HT1080 (cell line): ENCODE results near the gene OR7A10. TPM values are rescaled to one million over a fixed set of nuclear protein-coding genes. Genes with fewer than 3 reads are reported as not detected.

ENCODE experiments used
- DNase-seq: peaks from one replicate; pipeline ENCODE4 v3.0.0-alpha.2; 2015; ENCODE audit warnings: low read depth
- polyA plus RNA-seq, 2 experiments: library from polyadenylated mRNA; depleted of rRNA; stranded (reverse); fragments of >200 nt; gene quantifications; 2 replicates each; pipeline ENCODE4 v1.2.3, GENCODE V29; 2015
- total RNA-seq: library from RNA; depleted of rRNA; stranded (reverse); fragments of >200 nt; shearing (Covaris generic); gene quantifications from 2 replicates; pipeline ENCODE4 v1.2.3, GENCODE V29; 2014; rRNA removed

OR7A10 gene
- not detected in 2 replicates for total RNA-seq
- not detected in 2 replicates for polyA plus RNA-seq (2015; cell fraction: cytosol; rRNA removed)
- polyA plus RNA-seq (2015; cell fraction: nucleus; rRNA removed): not detected in 2 replicates

DNA sequence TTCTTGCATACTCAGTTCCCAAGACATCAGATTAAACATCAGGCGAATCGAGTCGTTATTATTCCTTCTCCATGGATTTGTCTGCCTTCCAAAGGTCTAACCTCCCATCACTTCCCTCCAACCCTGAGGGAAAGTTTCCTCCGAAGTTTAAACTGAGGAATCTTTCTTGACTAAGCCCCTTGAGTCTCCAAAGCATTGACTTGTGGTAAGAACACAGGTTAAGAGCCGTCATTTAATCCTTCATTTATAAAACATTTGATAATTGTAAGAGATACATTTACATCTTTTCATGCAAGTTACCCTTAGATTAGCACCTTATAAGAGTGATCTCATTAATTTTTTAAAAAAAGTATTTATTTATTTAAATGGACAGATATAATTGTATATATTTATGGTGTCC lies at the start of gene OR7A10:
TSS of gene OR7A10 (minus strand) at position 101 of the 400 bp plus-strand sequence. CDS start 7,045 bp downstream, outside the sequence.
- no peak for DNase-seq

DNA sequence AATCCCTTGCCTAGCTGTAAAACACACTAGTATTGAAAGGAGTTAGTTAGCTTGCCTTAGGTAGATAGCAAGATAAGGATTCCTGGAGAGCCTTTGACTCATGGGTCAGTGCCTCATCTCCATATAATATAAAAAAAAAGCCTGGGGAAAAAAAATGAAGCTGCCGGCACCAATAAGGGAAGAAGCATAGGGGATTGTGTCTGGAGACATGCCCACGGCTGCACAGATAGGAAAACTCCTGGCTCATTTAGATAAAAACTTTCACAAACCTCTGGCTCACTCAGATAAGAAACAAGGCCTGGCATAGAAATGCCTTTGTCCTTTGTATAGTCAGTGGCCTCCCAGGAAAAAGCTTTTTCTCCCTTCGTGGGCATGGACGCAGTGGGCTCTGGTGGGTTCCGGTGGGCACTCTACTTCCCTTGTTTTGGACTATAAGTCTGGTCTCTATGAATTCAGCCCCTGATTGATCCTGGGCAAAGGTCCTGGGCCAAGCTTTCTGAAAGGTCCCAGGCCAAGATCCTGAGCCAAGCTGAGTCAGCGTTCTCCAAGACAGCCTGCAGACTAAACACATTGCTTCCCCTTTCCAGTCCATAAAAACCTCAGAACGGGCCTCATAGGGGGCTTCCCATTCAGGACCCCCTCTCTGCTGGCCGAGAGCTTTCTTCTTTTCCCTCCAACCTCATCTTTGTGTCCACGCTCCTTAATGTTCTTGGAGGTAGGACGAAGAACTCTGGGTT lies 42.1 kb upstream of the OR7A10 start:
- DNase-seq: no peak

DNA sequence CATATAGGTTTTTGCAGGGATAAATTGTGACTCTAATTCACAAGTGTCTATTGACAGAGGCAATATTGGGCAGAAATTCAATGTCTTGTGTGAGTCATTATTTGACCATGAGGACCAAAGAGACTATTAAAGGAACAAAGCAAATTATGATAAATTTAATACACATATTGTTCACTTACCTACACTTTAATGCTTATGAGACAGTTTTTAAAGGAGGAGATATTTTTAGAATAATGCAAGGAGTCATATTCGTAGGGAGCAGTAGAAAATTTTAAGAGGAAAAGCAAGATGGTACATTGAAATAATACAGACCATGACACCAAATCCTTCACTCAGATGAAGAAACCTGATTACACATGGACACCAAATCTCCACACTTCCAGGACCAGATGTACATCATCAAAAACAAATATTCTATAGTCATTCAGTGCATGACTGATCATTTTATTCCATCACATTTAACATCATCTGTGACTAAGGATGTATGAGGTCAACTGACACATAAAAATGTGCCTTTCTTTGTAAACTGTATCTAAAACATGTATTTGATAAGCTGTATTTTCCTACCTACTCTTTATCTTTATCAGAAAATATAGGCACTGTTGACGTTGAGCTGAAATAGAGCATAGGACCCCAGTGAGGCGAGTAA lies 41.4 kb upstream of the OR7A10 start:
- no peak for DNase-seq

DNA sequence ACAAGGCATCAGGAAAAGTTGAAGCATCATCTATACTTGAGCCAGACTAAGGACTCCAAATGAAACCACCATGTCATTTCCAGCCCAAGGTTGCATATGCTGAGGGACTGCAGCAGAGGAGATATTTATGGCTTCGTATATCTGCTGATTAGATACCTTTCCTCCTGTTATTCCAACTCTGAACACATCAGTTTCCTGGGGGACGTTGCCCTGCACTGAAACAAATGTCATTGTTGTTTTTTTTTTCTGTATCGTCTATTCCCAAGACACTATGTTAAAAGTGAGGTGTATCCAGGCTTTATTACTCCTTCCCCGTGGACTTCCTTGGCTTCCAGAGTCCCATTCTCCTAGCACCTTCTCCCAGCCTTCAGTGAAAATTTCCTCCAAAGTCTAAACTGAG lies 37.3 kb upstream of the OR7A10 start, which contains the start of gene OR7A17:
TSS of gene OR7A17 (minus strand) at position 101 of the 400 bp plus-strand sequence. CDS start 4,777 bp downstream, outside the sequence.
- no peak for DNase-seq

DNA sequence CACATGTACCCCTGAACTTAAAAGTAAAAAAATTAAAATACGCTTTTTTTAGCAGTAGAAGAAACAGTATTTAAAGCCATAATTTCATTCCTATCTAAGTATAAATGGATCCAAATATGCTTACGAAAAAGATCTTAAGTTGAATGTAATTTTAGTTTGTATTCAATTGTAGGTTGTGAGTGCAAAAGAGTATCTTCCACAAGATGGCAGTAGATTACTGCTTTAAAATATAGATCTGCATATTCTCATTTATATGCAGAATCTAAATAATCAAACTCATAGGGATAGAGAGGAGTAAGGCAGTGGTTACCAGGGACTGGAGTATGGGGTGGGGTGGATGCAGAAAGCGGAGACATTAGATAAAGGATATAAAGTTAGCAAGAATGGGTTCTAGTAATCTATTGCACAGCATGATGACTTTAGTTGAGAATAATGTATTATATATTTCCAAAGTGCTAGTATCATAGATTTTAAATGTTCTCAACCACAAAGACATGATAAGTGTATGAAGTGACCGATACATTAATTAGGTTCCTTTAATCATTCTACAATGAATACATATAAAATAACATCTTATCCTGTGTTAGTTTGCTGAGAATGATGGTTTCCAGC lies 23.0 kb upstream of the OR7A10 start:
- peak; percentile 7 for DNase-seq

DNA sequence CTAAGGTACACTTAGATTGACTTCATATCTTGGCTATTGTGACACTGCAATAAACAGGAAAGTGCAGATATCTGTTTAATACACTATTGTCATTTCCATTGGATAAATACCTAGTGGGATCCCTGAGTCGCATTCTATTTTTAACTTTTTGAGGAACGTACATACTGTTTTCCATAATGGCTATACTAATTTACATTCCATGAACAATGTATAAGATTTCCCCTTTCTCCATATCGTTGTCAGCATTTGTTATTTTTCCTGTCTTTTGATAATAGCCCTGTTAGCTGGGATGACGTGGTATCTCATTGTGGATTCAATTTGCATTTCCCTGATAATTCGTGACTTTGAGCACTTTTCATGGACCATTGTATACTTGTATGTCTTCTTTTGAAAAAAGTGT lies 19.8 kb upstream of the OR7A10 start:
- DNase-seq: no peak

DNA sequence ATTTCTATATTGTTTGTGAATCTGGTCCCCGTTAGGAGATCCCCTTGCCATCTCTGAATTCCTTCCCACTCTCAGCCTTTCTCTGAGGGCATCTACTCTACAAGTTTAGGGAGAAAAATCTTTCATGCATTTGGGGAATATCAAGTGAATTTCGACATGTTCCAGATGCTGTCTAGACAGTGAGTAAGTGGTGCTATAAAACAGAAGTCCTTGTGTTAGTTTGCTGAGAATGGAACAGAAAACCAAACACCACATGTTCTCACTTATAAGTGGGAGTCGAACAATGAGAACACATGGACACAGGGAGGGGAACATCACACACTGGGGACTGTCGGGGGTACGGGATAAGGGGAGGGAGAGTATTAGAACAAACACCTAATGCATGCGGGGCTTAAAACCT lies 5.1 kb downstream of the OR7A10 start:
- DNase-seq: no peak

DNA sequence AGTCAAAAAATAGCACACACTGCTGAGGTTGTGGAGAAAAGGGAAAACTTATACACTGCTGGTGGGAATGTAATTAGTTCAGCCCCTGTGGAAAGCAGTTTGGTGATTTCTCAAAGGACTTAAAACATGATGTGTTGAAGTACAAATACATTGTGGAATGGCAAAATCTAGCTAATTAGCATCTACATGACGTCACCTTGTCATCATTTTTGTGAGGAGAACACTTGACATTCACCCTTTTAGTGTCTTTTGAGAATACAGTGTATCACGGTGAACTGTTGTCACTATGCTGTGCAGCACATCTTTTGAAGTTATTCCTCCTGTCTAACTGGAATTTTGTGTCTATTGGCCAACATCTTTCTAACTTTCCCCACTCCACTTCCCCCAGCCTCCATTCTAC lies 5.6 kb downstream of the OR7A10 start:
- DNase-seq: no peak

DNA sequence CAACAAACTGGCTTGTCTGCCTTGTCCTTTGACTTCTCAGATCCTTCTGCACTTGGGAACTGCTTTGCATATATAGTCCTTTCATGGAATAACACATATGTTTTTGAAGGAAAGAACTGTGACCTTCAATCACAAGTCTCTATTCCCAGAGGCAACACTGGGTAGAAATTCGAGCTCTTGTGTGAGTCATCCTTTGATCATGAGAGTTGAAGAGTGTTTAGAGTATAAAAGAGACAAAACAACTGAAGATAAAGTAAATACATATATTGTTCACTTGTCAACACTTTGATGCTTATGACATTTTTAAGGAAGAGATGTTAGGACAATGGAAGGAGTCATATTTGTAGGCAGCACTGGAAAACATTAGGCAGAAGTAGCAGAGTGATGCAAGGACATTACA lies 8.5 kb downstream of the OR7A10 start:
- no peak for DNase-seq

DNA sequence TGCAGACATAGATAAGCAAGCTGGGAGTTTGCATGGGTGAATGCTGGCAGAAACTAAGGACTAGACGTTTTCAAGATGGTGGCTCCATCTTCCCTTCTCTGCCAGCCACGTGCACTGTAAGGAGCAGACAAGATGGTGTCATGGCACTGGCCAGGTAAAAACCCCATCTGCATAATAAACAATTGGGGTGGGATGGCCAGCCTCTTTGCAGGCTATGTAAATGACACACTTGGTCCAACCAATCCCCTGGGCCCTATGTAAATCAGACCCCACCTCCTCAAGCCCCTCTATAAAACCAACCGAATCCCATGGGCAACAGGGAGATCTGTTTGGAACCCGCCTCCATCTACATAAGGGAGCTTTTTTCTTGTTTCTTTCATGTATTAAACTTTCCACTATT lies 11.3 kb downstream of the OR7A10 start:
- no peak for DNase-seq

DNA sequence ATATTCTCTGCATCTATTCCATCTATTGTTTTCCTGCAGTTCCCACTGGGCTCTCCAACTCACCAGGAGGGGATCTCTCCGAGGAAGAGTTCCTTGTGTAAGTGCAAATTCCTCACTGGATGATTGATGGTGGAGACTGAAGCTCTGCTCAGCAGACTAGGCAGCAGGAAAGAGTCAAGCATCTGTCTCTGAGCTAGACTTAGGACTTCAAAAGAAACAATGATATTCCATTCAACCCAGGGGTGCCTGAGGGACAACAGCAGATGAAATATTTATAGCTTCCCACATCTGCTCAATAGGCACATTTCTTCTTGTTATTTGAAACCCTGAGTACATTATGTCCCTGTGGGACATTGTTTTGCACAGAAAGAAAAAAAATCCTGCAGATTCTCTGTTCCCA lies 13.7 kb downstream of the OR7A10 start, which contains the start of the genes OR7A5 and OR7C1:
TSS of gene OR7A5 (minus strand) at position 175 of the 400 bp plus-strand sequence. CDS start 6,944 bp downstream, outside the sequence.
TSS of gene OR7C1 (minus strand) at position 175 of the 400 bp plus-strand sequence. CDS start 35,049 bp downstream, outside the sequence.
- DNase-seq: no peak

DNA sequence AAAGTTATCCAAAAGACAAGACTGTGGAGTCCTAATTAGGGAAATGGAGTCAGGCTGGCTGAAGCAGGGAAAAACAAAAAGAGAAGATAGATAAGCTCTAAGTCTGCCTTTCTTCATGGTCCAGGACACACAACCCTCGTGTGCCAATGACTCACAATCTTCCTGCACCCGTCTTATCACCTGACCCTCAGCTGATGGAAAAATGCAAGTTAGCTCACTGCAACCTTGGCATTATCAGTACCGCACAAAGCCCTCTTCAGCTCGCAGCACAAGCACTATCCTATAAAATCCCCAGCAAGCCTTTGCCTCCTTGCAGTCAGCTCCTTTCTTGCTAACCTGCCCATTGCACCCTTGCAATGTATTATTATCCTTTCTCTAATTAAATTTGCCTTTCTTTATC lies 18.0 kb downstream of the OR7A10 start:
- DNase-seq: no peak

DNA sequence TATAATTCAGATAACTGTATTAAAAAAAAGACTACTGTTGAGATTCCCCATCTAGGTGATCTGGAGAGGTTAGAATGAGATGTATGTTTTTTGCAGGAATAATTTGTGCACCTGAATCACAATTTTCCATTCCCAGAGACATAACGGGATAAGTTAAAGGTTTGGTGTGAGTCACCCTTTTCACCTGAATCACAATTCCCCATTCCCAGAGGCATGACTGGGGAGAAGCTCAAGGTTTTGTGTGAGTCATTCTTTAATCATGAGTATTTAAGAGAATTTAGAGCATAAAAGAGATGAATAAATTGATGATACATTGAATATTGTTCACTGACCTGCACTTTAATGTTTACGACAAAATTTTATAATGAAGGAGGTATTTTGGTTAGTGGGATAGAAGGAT lies 22.7 kb downstream of the OR7A10 start:
- DNase-seq: no peak

DNA sequence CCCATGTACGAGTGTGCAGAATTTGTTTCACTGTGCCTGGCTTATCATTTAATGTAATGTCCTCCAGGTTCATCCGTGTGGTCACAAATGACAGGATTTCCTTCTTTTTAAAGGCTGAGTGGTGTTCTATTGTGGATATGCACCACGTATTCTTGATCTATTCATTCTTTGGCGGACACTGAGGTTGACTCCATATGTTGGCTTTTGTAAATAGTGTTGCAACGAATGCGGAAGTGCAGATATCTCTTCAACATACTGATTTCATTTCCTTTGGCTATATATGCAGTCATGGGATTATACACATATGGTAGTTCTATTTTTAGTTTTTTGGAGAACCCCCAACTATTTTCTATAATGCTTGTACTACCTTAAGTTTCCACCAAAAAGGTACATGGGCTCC lies 26.8 kb downstream of the OR7A10 start:
- no peak for DNase-seq

DNA sequence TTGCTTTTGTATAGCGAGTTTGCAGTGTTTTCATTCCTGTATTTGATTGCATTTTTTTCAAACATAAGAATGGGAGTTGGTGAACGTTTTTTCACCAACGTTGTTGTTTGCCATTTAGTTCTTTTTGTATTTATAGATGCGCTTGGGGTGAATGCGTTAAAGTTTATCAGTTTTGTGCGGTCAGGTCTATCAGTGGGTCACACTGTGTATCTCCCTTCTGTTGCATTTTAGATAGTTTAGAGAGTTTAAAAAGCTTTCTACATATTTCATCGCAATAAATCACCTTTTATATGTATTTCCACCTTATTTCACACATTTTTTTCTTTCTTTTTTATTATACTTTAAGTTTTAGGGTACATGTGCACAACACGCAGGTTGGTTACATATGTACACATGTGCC lies 30.1 kb downstream of the OR7A10 start:
- no peak for DNase-seq

DNA sequence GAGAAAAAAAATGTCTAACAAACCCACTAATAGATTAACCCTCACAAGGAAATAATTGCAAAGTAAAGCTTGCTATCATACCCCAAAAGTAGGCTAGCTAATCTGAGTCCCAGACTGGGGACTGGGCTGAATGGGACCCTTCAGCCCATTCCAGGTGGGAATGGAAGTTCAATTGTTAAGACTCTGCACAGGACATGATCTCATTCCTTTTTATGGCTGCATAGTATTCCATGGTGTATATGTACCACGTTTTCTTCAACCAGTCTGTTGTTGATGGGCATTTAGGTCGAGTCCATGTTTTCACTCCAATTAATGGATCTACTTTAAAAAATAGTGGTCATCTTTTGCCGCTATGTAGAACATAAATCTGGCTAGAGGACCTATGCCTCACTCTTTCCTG lies 31.7 kb downstream of the OR7A10 start:
- DNase-seq: no peak

DNA sequence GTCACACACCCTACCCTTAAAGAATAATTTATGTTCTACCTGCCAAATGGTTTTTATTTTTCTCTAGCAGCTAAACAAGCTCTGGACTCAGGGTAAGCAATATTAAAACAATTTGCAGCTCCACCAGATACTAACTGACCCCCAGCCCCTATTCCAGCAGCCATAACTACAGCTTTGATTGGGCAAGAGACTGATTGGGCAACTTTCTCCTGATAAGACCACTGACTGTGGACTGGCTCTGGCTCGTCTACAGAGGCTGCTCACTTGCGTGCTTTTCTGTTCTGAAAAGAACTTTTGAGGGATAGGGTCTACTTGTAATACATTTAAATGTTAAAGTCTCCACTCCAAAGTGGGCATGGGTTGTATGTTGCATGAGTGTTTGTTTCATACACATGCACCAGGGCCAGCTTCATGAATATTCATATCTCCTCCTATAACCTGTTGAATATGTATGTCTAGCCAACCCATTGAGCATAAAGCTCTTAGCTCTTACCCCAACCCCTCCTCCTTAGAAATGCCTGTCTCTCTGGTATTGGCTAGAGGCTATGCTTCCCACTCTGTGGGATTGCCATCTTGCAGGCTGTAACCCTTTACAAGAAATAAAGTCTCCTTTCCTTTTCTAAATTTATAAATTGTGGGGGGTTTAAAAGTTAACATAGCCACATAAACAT lies 33.6 kb downstream of the OR7A10 start:
- DNase-seq: no peak

DNA sequence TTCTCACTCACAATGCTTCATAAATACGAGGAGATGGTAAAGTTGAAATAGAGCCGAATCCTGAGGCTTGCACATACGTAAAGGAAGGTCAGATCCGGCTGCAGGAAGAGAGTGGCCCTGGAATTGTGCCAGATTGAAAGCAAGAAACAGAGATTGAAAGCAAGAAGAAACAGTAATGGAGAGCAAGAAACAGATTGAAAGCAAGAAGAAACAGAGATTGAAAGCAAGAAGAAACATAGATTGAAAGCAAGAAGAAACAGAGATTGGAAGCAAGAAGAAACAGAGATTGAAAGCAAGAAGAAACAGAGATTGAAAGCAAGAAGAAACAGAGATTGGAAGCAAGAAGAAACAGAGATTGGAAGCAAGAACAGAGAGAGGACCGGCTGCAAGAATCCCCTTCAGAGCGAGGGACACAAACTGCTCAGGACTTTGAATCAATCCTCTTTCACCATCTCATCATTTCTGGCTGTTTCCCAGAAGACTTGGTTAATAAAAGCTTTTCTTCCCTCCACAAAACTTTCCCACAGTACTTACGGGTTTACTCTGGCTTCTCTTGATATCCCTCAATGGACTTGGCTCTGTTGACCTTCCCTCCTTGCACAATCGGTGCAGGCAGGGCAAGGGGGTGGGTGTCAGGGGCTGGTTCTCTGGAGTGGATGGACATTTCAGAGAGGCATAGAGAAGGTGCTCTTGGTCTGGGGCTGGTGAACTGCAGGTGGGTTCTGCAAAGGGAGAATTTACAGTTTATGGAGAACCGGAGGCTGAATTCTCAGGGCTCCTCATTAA lies 39.3 kb downstream of the OR7A10 start:
- no peak for DNase-seq

DNA sequence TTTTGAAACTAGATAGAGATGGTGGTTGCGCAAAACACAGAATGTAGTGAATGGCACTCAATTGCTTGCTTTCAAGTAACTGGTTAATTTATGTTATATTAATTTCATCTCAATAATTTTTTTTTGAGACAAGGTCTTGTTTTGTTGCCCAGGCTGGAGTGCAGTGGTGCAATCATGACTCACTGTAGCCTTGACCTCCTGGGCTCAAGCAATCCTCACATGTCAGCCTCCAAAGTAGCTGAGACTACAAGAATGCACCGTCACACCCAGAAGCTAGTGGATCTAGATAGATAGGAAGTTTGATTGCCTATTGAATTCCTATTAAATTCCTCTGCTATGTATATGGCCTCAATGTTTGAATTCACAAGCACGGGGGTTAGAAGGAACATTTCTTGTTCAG lies 44.0 kb downstream of the OR7A10 start:
- DNase-seq: no peak

DNA sequence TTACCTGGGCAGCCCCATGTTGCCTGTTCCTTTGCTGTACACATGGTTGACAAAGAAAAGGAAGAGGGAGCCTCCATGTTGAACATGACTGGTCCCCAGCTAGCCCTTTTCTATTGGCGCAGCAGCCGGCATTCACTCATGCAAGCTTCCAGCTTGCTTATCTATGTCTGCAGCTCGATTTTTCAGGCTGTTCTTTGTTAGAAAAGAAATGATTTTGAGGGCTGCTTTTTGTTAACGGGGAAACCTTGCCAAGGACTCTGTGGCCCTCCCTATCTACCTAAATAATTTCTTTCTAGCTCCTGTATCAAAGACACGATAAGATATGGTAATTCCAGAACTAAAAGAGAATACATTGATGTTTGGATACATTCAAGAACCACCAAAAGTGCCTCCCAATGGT lies 50.0 kb downstream of the OR7A10 start:
- DNase-seq: no peak

DNA sequence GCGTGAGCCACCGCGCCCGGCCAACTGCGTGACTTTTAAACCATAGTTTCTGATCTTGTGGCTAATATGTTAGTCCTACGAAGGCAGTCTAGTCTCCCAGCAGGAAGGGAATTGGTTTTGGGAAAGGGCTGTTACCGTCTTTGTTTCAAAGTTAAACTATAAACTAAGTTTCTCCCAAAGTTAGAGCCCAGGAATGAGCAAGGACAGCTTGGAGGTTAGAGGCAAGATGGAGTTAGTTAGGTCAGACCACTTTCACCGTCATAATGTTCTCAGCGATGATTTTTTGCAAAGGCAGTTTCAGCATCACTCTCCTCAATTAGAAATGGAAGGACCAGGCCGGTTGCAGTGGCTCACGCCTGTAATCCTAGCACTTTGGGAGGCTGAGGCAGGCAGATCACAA lies 52.7 kb downstream of the OR7A10 start:
- no peak for DNase-seq
